Rectal smooth muscle tissue (tissue), 1 donor: ENCODE data around the gene TFDP2.

Source experiments
- H3K27ac ChIP-seq: one replicate; pipeline ENCODE4 v1.7.0; 2013; ENCODE audit warnings: low read depth, low read length, inconsistent platforms
- H3K27me3 ChIP-seq: one replicate; pipeline ENCODE4 v1.7.0; 2013; ENCODE audit warnings: low read length; ENCODE audit not compliant: control insufficient read depth, insufficient read depth
- H3K36me3 ChIP-seq: one replicate; pipeline ENCODE4 v1.7.0; 2013; ENCODE audit warnings: low read length; ENCODE audit not compliant: control insufficient read depth, insufficient read depth
- H3K4me1 ChIP-seq: one replicate; pipeline ENCODE4 v1.7.0; 2013; ENCODE audit warnings: low read length; ENCODE audit not compliant: control insufficient read depth, insufficient read depth
- H3K4me3 ChIP-seq: one replicate; pipeline ENCODE4 v1.7.0; 2013; ENCODE audit warnings: low read length
- H3K9ac ChIP-seq: one replicate; pipeline ENCODE4 v1.7.0; 2013; ENCODE audit warnings: low read length

Gene TFDP2

GRCh38 chr3:142148792-142149672, at the start of gene TFDP2:
TFDP2 (minus strand) TSS chr3:142149544; CDS start chr3:142101749, 47,795 bp downstream.
- Histone ChIP-seq H3K9ac (peak within 1 kb of the TSS; percentile 66), H3K4me1 (peaks cover 14% of the 10 kb centered on the region), H3K36me3 (no peaks in the 10 kb centered on the region), H3K4me3 (peak within 1 kb of the TSS; percentile 86), H3K27me3 (no peaks in the 10 kb centered on the region), H3K27ac (peak within 1 kb of the TSS; percentile 88)

GRCh38 chr3:142188846-142189245, 39.5 kb upstream of the TFDP2 start:
- no peaks in the 10 kb centered on the region for H3K4me1 ChIP-seq
- no peaks in the 10 kb centered on the region for H3K36me3 ChIP-seq
- no peak overlapping the region for H3K9ac ChIP-seq
- H3K4me3 ChIP-seq = no peak overlapping the region
- no peak overlapping the region for H3K27ac ChIP-seq
- H3K27me3 ChIP-seq = no peaks in the 10 kb centered on the region

- Histone ChIP-seq H3K36me3 (peaks cover 6% of the 10 kb centered on the region), H3K27me3 (no peaks in the 10 kb centered on the region), H3K4me3 (no peak overlapping the region)
These were observed 31.5 kb upstream of the TFDP2 start for GRCh38 chr3:142180761-142181362.

GRCh38 chr3:142175478-142175877, 26.1 kb upstream of the TFDP2 start:
- peaks cover 16% of the 10 kb centered on the region for H3K36me3 ChIP-seq

More at GRCh38 chr3:142180761-142181362, 31.5 kb upstream of the TFDP2 start:
- Histone ChIP-seq H3K4me1 (no peaks in the 10 kb centered on the region), H3K9ac (no peak overlapping the region), H3K27ac (no peak overlapping the region)

GRCh38 chr3:142174559-142174958, 25.2 kb upstream of the TFDP2 start:
- no peak overlapping the region for H3K9ac ChIP-seq
- H3K36me3 ChIP-seq = peaks cover 20% of the 10 kb centered on the region
- H3K27me3 ChIP-seq = no peaks in the 10 kb centered on the region
- no peaks in the 10 kb centered on the region for H3K4me1 ChIP-seq
- no peak overlapping the region for H3K4me3 ChIP-seq
- H3K27ac ChIP-seq = no peak overlapping the region

More at GRCh38 chr3:142175478-142175877, 26.1 kb upstream of the TFDP2 start:
- Histone ChIP-seq H3K27ac (no peak overlapping the region), H3K4me1 (no peaks in the 10 kb centered on the region), H3K9ac (no peak overlapping the region), H3K27me3 (no peaks in the 10 kb centered on the region), H3K4me3 (no peak overlapping the region)

GRCh38 chr3:142168514-142168913, 19.2 kb upstream of the TFDP2 start:
- no peak overlapping the region for H3K9ac ChIP-seq
- no peaks in the 10 kb centered on the region for H3K27me3 ChIP-seq
- H3K36me3 ChIP-seq = peaks cover 11% of the 10 kb centered on the region
- H3K4me1 ChIP-seq = no peaks in the 10 kb centered on the region
- no peak overlapping the region for H3K27ac ChIP-seq
- H3K4me3 ChIP-seq = no peak overlapping the region

- Histone ChIP-seq H3K36me3 (peaks cover 3% of the 10 kb centered on the region), H3K4me3 (no peak overlapping the region)
These were observed 15.8 kb upstream of the TFDP2 start for GRCh38 chr3:142165194-142165593.

GRCh38 chr3:142159083-142159740, 9.9 kb upstream of the TFDP2 start:
- no peak overlapping the region for H3K9ac ChIP-seq

More at GRCh38 chr3:142165194-142165593, 15.8 kb upstream of the TFDP2 start:
- H3K27me3 ChIP-seq = no peaks in the 10 kb centered on the region
- no peaks in the 10 kb centered on the region for H3K4me1 ChIP-seq
- no peak overlapping the region for H3K27ac ChIP-seq
- no peak overlapping the region for H3K9ac ChIP-seq

GRCh38 chr3:142154186-142154585, 4.8 kb upstream of the TFDP2 start:
- peaks cover 4% of the 10 kb centered on the region for H3K4me1 ChIP-seq
- no peak overlapping the region for H3K4me3 ChIP-seq
- H3K36me3 ChIP-seq = no peaks in the 10 kb centered on the region
- H3K27ac ChIP-seq = no peak overlapping the region
- H3K9ac ChIP-seq = no peak overlapping the region
- H3K27me3 ChIP-seq = no peaks in the 10 kb centered on the region

More at GRCh38 chr3:142159083-142159740, 9.9 kb upstream of the TFDP2 start:
- no peaks in the 10 kb centered on the region for H3K36me3 ChIP-seq
- no peaks in the 10 kb centered on the region for H3K27me3 ChIP-seq
- H3K27ac ChIP-seq = no peak overlapping the region
- no peaks in the 10 kb centered on the region for H3K4me1 ChIP-seq
- H3K4me3 ChIP-seq = no peak overlapping the region

GRCh38 chr3:142152384-142152783, 3.0 kb upstream of the TFDP2 start:
- peaks cover 12% of the 10 kb centered on the region for H3K4me1 ChIP-seq
- no peak overlapping the region for H3K4me3 ChIP-seq
- no peak overlapping the region for H3K27ac ChIP-seq
- H3K9ac ChIP-seq = no peak overlapping the region
- no peaks in the 10 kb centered on the region for H3K36me3 ChIP-seq
- no peaks in the 10 kb centered on the region for H3K27me3 ChIP-seq

GRCh38 chr3:142151828-142152227, 2.5 kb upstream of the TFDP2 start:
- Histone ChIP-seq H3K27me3 (no peaks in the 10 kb centered on the region), H3K9ac (no peak overlapping the region), H3K4me1 (peaks cover 13% of the 10 kb centered on the region), H3K27ac (no peak overlapping the region), H3K4me3 (no peak overlapping the region), H3K36me3 (no peaks in the 10 kb centered on the region)

- Histone ChIP-seq H3K9ac (no peak overlapping the region), H3K4me3 (no peak overlapping the region), H3K4me1 (peaks cover 13% of the 10 kb centered on the region), H3K27ac (no peak overlapping the region), H3K36me3 (no peaks in the 10 kb centered on the region), H3K27me3 (no peaks in the 10 kb centered on the region)
These were observed 1.9 kb upstream of the TFDP2 start for GRCh38 chr3:142151240-142151639.
